ENCODE measurements around the gene ADCY3.

Gene ADCY3

GRCh38 chr2:24920809-24921441 lies 888 bp upstream of the ADCY3 start:
- TF ChIP-seq CTCF (IDR thresholded peaks at IDR 0.05; ENCODE audit: low read depth, low read length) = peak; percentile 10
- no peak for DNase-seq (ENCODE audit: extremely low read depth, low read depth)

DNA sequence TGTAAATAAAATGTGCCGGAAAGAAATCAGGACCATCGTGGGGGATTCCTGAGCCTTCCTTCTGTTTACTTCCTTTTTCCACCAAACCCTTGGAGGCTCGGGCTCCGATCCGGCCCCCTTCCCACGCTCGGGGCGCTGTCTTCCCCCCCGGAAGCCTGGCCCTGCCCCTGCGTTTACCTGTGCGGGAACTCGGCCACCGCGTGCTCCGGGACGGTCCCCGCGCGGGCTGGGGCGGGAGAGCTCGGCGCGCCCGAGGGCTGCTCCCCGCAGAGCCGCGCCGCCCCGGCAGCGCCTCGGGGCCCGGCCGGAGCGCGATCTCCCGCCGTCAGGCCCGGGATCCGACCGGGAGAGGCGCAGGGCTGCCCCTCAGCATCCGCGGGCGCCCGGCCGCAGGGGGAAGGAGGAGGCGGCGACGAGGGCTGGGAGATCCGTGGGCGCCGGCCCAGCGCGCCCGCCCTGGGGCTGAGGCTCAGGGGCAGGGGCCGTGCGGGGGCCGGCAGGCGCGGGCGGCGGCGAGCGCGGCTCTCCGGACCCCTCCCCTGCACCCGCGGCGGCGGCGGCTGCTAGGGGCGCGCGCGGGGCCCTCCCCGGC lies 435 bp downstream of the ADCY3 start:
- no peak for TF ChIP-seq CTCF (IDR thresholded peaks at IDR 0.05; ENCODE audit: low read depth, low read length)
- no peak for DNase-seq (ENCODE audit: extremely low read depth, low read depth)

- no peak for TF ChIP-seq CTCF (IDR thresholded peaks at IDR 0.05; ENCODE audit: low read depth, low read length)
- no peak for DNase-seq (ENCODE audit: extremely low read depth, low read depth)
Measured at GRCh38 chr2:24919037-24919505, 966 bp downstream of the ADCY3 start.

DNA sequence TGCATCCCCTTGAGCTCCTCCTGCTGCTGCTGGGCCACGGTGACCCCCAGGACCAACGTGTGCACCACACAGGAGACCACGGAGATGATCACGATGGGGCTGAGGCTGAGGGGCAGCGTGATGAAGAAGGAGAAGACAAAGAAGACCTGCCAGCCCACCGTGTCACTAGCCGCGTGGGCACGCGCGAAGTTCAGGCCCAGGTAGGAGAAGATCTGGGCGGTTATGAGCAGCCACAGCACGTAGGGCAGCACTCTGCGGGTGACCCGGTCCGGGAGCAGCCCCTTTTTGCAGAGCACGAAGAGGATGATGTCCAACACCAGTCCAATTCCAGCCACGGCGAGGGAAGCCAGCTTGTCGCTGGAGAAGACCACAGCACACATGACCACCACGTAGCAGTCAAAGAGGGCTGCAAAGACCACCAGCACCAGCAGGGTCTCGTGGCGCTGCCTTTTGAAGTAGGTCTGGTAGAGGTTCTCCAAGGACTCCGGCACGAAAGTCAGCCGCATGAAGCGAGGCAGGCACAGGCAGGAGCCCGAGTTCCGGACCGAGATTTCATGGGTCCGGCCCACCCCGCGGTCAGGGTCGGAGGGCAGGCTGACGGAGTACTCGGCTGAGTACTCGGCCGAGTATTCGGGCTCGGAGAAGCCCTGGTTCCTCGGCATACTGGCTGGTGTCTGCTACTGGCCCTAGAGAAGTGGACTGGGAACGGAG lies 1.6 kb downstream of the ADCY3 start:
- no peak for DNase-seq (ENCODE audit: extremely low read depth, low read depth)
- no peak for TF ChIP-seq CTCF (IDR thresholded peaks at IDR 0.05; ENCODE audit: low read depth, low read length)

GRCh38 chr2:24917731-24918325 lies 2.2 kb downstream of the ADCY3 start:
- no peak for DNase-seq (ENCODE audit: extremely low read depth, low read depth)
- TF ChIP-seq CTCF (IDR thresholded peaks at IDR 0.05; ENCODE audit: low read depth, low read length) = no peak

GRCh38 chr2:24917086-24917485 lies 3.0 kb downstream of the ADCY3 start:
- no peak for TF ChIP-seq CTCF (IDR thresholded peaks at IDR 0.05; ENCODE audit: low read depth, low read length)
- no peak for DNase-seq (ENCODE audit: extremely low read depth, low read depth)

- DNase-seq (ENCODE audit: extremely low read depth, low read depth) = no peak
- TF ChIP-seq CTCF (IDR thresholded peaks at IDR 0.05; ENCODE audit: low read depth, low read length) = no peak
Measured at GRCh38 chr2:24915796-24916195, 4.2 kb downstream of the ADCY3 start.

Measured in AG09319 (cell line).